GM19351 (cell line): ENCODE data around the gene TCF12.
A peak's percentile ranks its signal among the peaks of the same experiment; 100 is the strongest.

ENCODE experiments used
- ATAC-seq: cut with Tn5 transposase; IDR thresholded peaks from one replicate; pipeline ENCODE4 v1.9.1; 2021; ENCODE audit warnings: mild to moderate bottlenecking, moderate library complexity; ENCODE audit not compliant: unreplicated experiment

Gene TCF12

GRCh38 chr15:56918046-56918938 lies at the start of gene TCF12:
Gene TCF12 (plus strand): TSS chr15:56918644. CDS start chr15:56919914, 1,270 bp downstream.
- peak; percentile 72 for ATAC-seq

GRCh38 chr15:56869573-56869972 lies 48.9 kb upstream of the TCF12 start:
- ATAC-seq: no peak

- no peak for ATAC-seq
Measured at GRCh38 chr15:56871185-56871584, 47.3 kb upstream of the TCF12 start.

GRCh38 chr15:56871867-56872266 lies 46.6 kb upstream of the TCF12 start:
- ATAC-seq: no peak

- ATAC-seq: no peak
Measured at GRCh38 chr15:56877255-56877970, 41.0 kb upstream of the TCF12 start.

GRCh38 chr15:56879502-56879901 lies 38.9 kb upstream of the TCF12 start:
- ATAC-seq: no peak

- ATAC-seq: no peak
Measured at GRCh38 chr15:56883088-56883487, 35.4 kb upstream of the TCF12 start.

- ATAC-seq: no peak
Measured at GRCh38 chr15:56886363-56886931, 32.0 kb upstream of the TCF12 start.

- peak; percentile 85 for ATAC-seq
Measured at GRCh38 chr15:56886932-56887781, 31.3 kb upstream of the TCF12 start.

- no peak for ATAC-seq
Measured at GRCh38 chr15:56887782-56888438, 30.5 kb upstream of the TCF12 start.

GRCh38 chr15:56890038-56890437 lies 28.4 kb upstream of the TCF12 start:
- ATAC-seq: no peak

GRCh38 chr15:56891852-56892440 lies 26.5 kb upstream of the TCF12 start:
- ATAC-seq: no peak

GRCh38 chr15:56892659-56893363 lies 25.6 kb upstream of the TCF12 start:
- ATAC-seq: no peak

- ATAC-seq: no peak
Measured at GRCh38 chr15:56893364-56893678, 25.1 kb upstream of the TCF12 start.

- ATAC-seq: no peak
Measured at GRCh38 chr15:56894601-56895000, 23.8 kb upstream of the TCF12 start.

GRCh38 chr15:56901931-56902330 lies 16.5 kb upstream of the TCF12 start:
- ATAC-seq: no peak

- ATAC-seq: no peak
Measured at GRCh38 chr15:56906766-56907165, 11.7 kb upstream of the TCF12 start.

- no peak for ATAC-seq
Measured at GRCh38 chr15:56910801-56911200, 7.6 kb upstream of the TCF12 start.

- no peak for ATAC-seq
Measured at GRCh38 chr15:56913241-56913640, 5.2 kb upstream of the TCF12 start.
